Measurements from ENCODE around the gene RAP1GDS1. TPM values are rescaled to one million over a fixed set of nuclear protein-coding genes. Genes with fewer than 3 reads are reported as not detected.

The RAP1GDS1 gene
- total RNA-seq, 1 experiment from 2014 or later: 27.9 TPM

DNA sequence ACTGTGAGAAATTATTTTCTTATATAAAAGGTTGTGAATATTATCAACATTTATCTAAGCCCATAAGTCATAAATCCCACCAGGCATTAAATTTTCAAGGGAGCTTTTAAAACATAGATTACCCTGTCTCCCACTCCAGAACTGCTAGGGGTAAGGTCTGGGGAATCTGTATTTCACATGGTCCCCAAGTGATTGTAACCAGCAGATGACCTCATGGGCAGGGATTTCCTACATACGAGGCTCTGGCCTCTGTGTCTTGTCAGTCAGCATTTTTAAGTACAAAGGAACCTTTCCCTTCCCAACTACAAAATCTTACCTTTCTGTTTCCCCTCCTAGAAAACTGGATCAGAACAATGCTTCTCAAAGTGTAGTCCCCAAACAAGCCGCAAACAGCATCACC, 208.6 kb downstream of the RAP1GDS1 start:
- no TSS peak for BruUV-seq (replicated peaks)
- Mint-ChIP-seq H3K9me3 (ENCODE audit: low read depth, unreplicated experiment) (no peaks in the 10 kb centered on the region), H3K27ac (ENCODE audit: unreplicated experiment) (no peak overlapping the region), H3K27me3 (ENCODE audit: unreplicated experiment) (no peaks in the 10 kb centered on the region), H3K4me1 (ENCODE audit: low read depth, unreplicated experiment) (no peaks in the 10 kb centered on the region), H3K36me3 (ENCODE audit: insufficient read depth, unreplicated experiment) (no peaks in the 10 kb centered on the region), H3K4me3 (ENCODE audit: low read depth, unreplicated experiment) (no peak overlapping the region)
- no peak for DNase-seq
- TF ChIP-seq, protein P1, sequence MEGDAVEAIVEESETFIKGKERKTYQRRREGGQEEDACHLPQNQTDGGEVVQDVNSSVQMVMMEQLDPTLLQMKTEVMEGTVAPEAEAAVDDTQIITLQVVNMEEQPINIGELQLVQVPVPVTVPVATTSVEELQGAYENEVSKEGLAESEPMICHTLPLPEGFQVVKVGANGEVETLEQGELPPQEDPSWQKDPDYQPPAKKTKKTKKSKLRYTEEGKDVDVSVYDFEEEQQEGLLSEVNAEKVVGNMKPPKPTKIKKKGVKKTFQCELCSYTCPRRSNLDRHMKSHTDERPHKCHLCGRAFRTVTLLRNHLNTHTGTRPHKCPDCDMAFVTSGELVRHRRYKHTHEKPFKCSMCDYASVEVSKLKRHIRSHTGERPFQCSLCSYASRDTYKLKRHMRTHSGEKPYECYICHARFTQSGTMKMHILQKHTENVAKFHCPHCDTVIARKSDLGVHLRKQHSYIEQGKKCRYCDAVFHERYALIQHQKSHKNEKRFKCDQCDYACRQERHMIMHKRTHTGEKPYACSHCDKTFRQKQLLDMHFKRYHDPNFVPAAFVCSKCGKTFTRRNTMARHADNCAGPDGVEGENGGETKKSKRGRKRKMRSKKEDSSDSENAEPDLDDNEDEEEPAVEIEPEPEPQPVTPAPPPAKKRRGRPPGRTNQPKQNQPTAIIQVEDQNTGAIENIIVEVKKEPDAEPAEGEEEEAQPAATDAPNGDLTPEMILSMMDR (IDR thresholded peaks at IDR 0.05; ENCODE audit: unreplicated experiment): no peak
- intact Hi-C loops (cut with micrococcal nuclease; ENCODE audit: unreplicated experiment): loop anchor here (10.0 kb wide), 1 partner anchor 355 kb away; no protein-coding TSS in a partner anchor
- CTCF ChIA-PET: no interaction called here

DNA sequence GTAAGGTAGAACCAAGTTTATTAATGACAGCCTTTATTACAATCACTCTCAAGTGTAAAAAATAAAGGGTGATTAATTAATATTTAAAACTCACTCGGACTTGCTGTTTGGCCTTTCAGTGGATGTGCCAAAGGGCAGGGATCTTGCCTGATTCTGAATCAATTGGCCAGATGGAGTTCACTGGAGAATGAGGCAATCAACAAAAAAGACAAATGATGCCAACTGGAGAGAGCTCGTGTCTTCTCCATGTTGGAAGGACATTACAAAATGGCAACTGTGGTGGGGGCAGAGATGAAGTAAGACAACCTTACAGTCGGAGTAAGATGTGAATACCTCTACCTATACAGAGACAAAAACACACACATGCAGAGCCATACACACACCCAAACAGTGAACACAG, 209.2 kb downstream of the RAP1GDS1 start:
- no TSS peak for BruUV-seq (replicated peaks)
- CTCF ChIA-PET: no interaction called here
- DNase-seq: no peak
- TF ChIP-seq, protein P1 (IDR thresholded peaks at IDR 0.05; ENCODE audit: unreplicated experiment): no peak
- H3K4me3 Mint-ChIP-seq (ENCODE audit: low read depth, unreplicated experiment): no peak overlapping the region
- intact Hi-C loops (cut with micrococcal nuclease; ENCODE audit: unreplicated experiment): no loop called here
- no peaks in the 10 kb centered on the region for H3K36me3 Mint-ChIP-seq (ENCODE audit: insufficient read depth, unreplicated experiment)
- H3K27me3 Mint-ChIP-seq (ENCODE audit: unreplicated experiment): no peaks in the 10 kb centered on the region
- H3K27ac Mint-ChIP-seq (ENCODE audit: unreplicated experiment): no peak overlapping the region
- no peaks in the 10 kb centered on the region for H3K9me3 Mint-ChIP-seq (ENCODE audit: low read depth, unreplicated experiment)
- H3K4me1 Mint-ChIP-seq (ENCODE audit: low read depth, unreplicated experiment): no peaks in the 10 kb centered on the region

DNA sequence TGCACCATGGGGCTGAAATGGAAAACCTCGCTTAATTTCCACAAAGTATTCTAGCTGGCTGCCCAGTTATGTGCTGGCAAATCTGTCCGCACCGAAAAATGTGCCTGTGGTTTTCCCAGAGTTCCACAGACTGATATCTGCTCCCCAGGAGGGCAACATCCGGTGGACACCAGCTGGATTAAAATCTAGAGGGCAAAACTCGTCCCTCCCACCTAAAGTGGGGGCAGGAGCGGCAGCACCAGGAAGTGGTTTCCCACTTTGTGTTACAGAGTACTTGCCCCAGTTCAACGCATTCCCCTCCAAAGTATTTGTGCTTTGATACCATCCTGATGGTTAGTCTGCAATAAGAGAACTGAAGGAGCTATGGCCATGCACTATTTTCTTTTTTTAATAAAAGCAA, 209.6 kb downstream of the RAP1GDS1 start:
- Mint-ChIP-seq H3K9me3 (ENCODE audit: low read depth, unreplicated experiment) (no peaks in the 10 kb centered on the region), H3K4me3 (ENCODE audit: low read depth, unreplicated experiment) (no peak overlapping the region), H3K27me3 (ENCODE audit: unreplicated experiment) (no peaks in the 10 kb centered on the region), H3K4me1 (ENCODE audit: low read depth, unreplicated experiment) (no peaks in the 10 kb centered on the region), H3K27ac (ENCODE audit: unreplicated experiment) (no peak overlapping the region), H3K36me3 (ENCODE audit: insufficient read depth, unreplicated experiment) (no peaks in the 10 kb centered on the region)
- intact Hi-C loops (cut with micrococcal nuclease; ENCODE audit: unreplicated experiment): no loop called here
- TF ChIP-seq, protein P1 (IDR thresholded peaks at IDR 0.05; ENCODE audit: unreplicated experiment): no peak
- CTCF ChIA-PET: no interaction called here
- DNase-seq: no peak
- BruUV-seq (replicated peaks): no TSS peak

DNA sequence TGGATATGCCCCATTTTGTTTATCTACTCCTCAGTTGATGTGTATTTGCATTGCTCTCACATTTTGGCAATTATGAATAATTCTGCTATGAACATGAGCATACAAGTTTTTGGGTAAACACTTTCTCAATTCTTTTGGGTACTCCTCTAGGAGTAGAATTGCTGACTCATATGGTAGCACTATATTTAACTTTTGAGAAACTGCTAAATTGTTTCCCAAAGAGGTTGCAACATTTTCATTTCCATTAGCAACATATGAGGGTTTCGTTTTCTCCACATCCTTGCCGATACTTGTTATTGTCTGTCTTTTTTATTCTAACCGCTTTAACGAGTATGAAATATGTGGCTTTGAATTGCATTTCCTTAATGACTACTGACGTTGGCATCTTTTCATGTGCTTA, 211.9 kb downstream of the RAP1GDS1 start:
- BruUV-seq (replicated peaks): no TSS peak
- no peaks in the 10 kb centered on the region for H3K27me3 Mint-ChIP-seq (ENCODE audit: unreplicated experiment)
- H3K4me3 Mint-ChIP-seq (ENCODE audit: low read depth, unreplicated experiment): no peak overlapping the region
- intact Hi-C loops (cut with micrococcal nuclease; ENCODE audit: unreplicated experiment): no loop called here
- no peak overlapping the region for H3K27ac Mint-ChIP-seq (ENCODE audit: unreplicated experiment)
- H3K4me1 Mint-ChIP-seq (ENCODE audit: low read depth, unreplicated experiment): no peaks in the 10 kb centered on the region
- H3K9me3 Mint-ChIP-seq (ENCODE audit: low read depth, unreplicated experiment): no peaks in the 10 kb centered on the region
- no peak for DNase-seq
- CTCF ChIA-PET: no interaction called here
- no peaks in the 10 kb centered on the region for H3K36me3 Mint-ChIP-seq (ENCODE audit: insufficient read depth, unreplicated experiment)
- TF ChIP-seq, protein P1 (IDR thresholded peaks at IDR 0.05; ENCODE audit: unreplicated experiment): no peak
